ENCODE results near the gene EFCAB11. TPM values are rescaled to one million over a fixed set of nuclear protein-coding genes. Genes with fewer than 3 reads are reported as not detected.

Gene EFCAB11
- total and polyA plus RNA-seq, 9 of the 15 experiments (the other 6 are each of a cell fraction or from before 2014, with no cell fraction given), result 13.4 to 37.9 (median 17.4) TPM

GRCh38 chr14:89890589-89890988 lies 63.9 kb downstream of the EFCAB11 start (continued):
- no peak for TF ChIP-seq CHD1 (IDR thresholded peaks at IDR 0.05; ENCODE audit: low read length)

GRCh38 chr14:89889626-89890025 lies 64.9 kb downstream of the EFCAB11 start:
- no peaks in the 10 kb centered on the region for H3K79me2 ChIP-seq (ENCODE audit: control insufficient read depth, insufficient read depth, low read length)
- no peak overlapping the region for H3K27ac ChIP-seq (ENCODE audit: extremely low read depth, low read depth, low read length)
- ChIA-PET POLR2A (no interaction called here), CTCF (ENCODE audit: low intra/inter-chr PET ratio) (no interaction called here)
- intact Hi-C loops (cut with micrococcal nuclease), result no loop called here
- no peak overlapping the region for H3K9ac ChIP-seq (ENCODE audit: insufficient read depth in 1 of 2, low read depth in 2 of 2, low read length in 2 of 2)
- no peaks in the 10 kb centered on the region for H3K9me1 ChIP-seq (ENCODE audit: control insufficient read depth, insufficient read depth, low read length)
- H3K27me3 ChIP-seq (ENCODE audit: control insufficient read depth in 2 of 2, insufficient read depth in 2 of 2, low read length in 2 of 2), result no peaks in the 10 kb centered on the region
- TF ChIP-seq ZKSCAN1 (IDR thresholded peaks at IDR 0.05; ENCODE audit: low read depth, low read length) (no peak), YBX1 (IDR thresholded peaks at IDR 0.05) (no peak), CUX1 (CRISPR knock-in tag; IDR thresholded peaks at IDR 0.05) (no peak), ETV6 (IDR thresholded peaks at IDR 0.05; ENCODE audit: borderline replicate concordance in 1 of 2, low read depth in 2 of 2, low read length in 1 of 2) (no peak), ETV6 (CRISPR knock-in tag; IDR thresholded peaks at IDR 0.05; ENCODE audit: borderline replicate concordance) (no peak), ZNF134 (CRISPR knock-in tag; conservative IDR thresholded peaks at IDR 0.05) (no peak), ATF2 (CRISPR knock-in tag; IDR thresholded peaks at IDR 0.05) (no peak), HMBOX1 (IDR thresholded peaks at IDR 0.05) (no peak), PCBP2 (IDR thresholded peaks at IDR 0.05; ENCODE audit: low read depth, low read length, poor library complexity, severe bottlenecking) (no peak)
- H3K4me1 ChIP-seq (replicated peaks in 1 of 2; ENCODE audit: control insufficient read depth in 2 of 2, insufficient read depth in 2 of 2, low read length in 2 of 2), result no peaks in the 10 kb centered on the region
- H4K20me1 ChIP-seq (replicated peaks; ENCODE audit: control insufficient read depth, insufficient read depth, low read length), result no peaks in the 10 kb centered on the region
- ATAC-seq, result no peak
- H3K36me3 ChIP-seq (ENCODE audit: control insufficient read depth, insufficient read depth, low read length), result no peaks in the 10 kb centered on the region
- 25% methylated on average over 4 of the region's 4 CpGs for WGBS (ENCODE audit: insufficient coverage, low coverage, missing lambda C conversion rate)
- in situ Hi-C loops (cut with MboI), result no loop called here
- FAIRE-seq, result no peak
- no TSS peak for BruUV-seq (replicated peaks)
- H3K4me3 ChIP-seq, result no peak overlapping the region
- no peaks in the 10 kb centered on the region for H3K9me3 ChIP-seq (replicated peaks; ENCODE audit: control insufficient read depth, insufficient read depth, low read depth, low read length)
- no peak overlapping the region for H2AFZ ChIP-seq (ENCODE audit: low read depth, low read length)
- no peak for DNase-seq (ENCODE audit: extremely low read depth in 1 of 4, low spot score in 3 of 4)
- H3K4me2 ChIP-seq (ENCODE audit: insufficient read depth, low read length), result no peak overlapping the region
